Measurements from ENCODE around the gene DHFR. TPM values are rescaled to one million over a fixed set of nuclear protein-coding genes. Genes with fewer than 3 reads are reported as not detected.

The DHFR gene
- polyA plus RNA-seq, 1 of the 3 experiments (the other 2 are of a cell fraction), result 16.6 TPM

GRCh38 chr5:80697100-80697499, 42.3 kb upstream of the DHFR start (continued):
- no peak for TF ChIP-seq FOXM1 (IDR thresholded peaks at IDR 0.05; ENCODE audit: low read depth)
- no peak for TF ChIP-seq CTCF (IDR thresholded peaks at IDR 0.05)
- no peak for TF ChIP-seq FOXJ3 (CRISPR knock-in tag; IDR thresholded peaks at IDR 0.05)

- no peaks in the 10 kb centered on the region for H4K20me1 ChIP-seq (ENCODE audit: insufficient read depth)
- POLR2A ChIA-PET, result no interaction called here
Measured at GRCh38 chr5:80696450-80696849, 41.7 kb upstream of the DHFR start.

More at GRCh38 chr5:80696450-80696849, 41.7 kb upstream of the DHFR start:
- H3F3A ChIP-seq (replicated peaks; ENCODE audit: insufficient read depth), result no peaks in the 10 kb centered on the region
- H3K4me1 ChIP-seq (ENCODE audit: control insufficient read depth in 1 of 2, insufficient read depth in 2 of 2, low read depth in 1 of 2, low read length in 1 of 2), result no peaks in the 10 kb centered on the region
- H3K9ac ChIP-seq, result no peak overlapping the region
- H3K4me2 ChIP-seq, result no peak overlapping the region
- no peaks in the 10 kb centered on the region for H3K27me3 ChIP-seq (ENCODE audit: insufficient read depth)
- no peak overlapping the region for H2AFZ ChIP-seq (ENCODE audit: low read depth)
- no peak overlapping the region for H3K4me3 ChIP-seq (ENCODE audit: low read depth in 2 of 2, low read length in 1 of 2)
- TF ChIP-seq FOXM1 (IDR thresholded peaks at IDR 0.05; ENCODE audit: low read depth), result no peak
- TF ChIP-seq SIN3A (IDR thresholded peaks at IDR 0.05; ENCODE audit: borderline replicate concordance, low read depth, low read length), result no peak
- TF ChIP-seq ZBTB33 (IDR thresholded peaks at IDR 0.05; ENCODE audit: borderline replicate concordance, low read depth), result no peak
- TF ChIP-seq NRF1 (IDR thresholded peaks at IDR 0.05; ENCODE audit: low read depth, low read length), result no peak
- no peak for TF ChIP-seq PBX3 (IDR thresholded peaks at IDR 0.05)
- TF ChIP-seq MAX (IDR thresholded peaks at IDR 0.05; ENCODE audit: low read depth), result no peak
- no peak for TF ChIP-seq GABPA (IDR thresholded peaks at IDR 0.05; ENCODE audit: low read depth)
- TF ChIP-seq POLR2AphosphoS5 (IDR thresholded peaks at IDR 0.05; ENCODE audit: low read depth, low read length), result no peak
- TF ChIP-seq MEF2A (IDR thresholded peaks at IDR 0.05; ENCODE audit: borderline replicate concordance, low read depth), result no peak
- no peak for TF ChIP-seq SMC3 (IDR thresholded peaks at IDR 0.05; ENCODE audit: low read depth, low read length)
- TF ChIP-seq EP300 (IDR thresholded peaks at IDR 0.05; ENCODE audit: borderline replicate concordance in 1 of 2, low read depth in 1 of 2, low read length in 1 of 2), result no peak
- 100% methylated on average over 3 of the region's 3 CpGs for WGBS (ENCODE audit: low lambda C conversion rate)
- H3K9me3 ChIP-seq, result no peaks in the 10 kb centered on the region
- no peaks in the 10 kb centered on the region for H3K9me2 ChIP-seq
- CTCF ChIA-PET, result interaction anchor here (0.6 to 2.0 kb wide), 2 partner anchors 9 to 15 kb away, joined by 3 to 6 read pairs; no protein-coding TSS in a partner anchor
- peaks cover 4 to 5% of the 10 kb centered on the region in 2 experiments for H3K36me3 ChIP-seq (replicated peaks in 1 of 2; ENCODE audit: control insufficient read depth in 1 of 2, insufficient read depth in 2 of 2, low read length in 1 of 2)
- DNase-seq, result no peak
- no peaks in the 10 kb centered on the region for H3K79me2 ChIP-seq (ENCODE audit: insufficient read depth)
- no peak overlapping the region for H3K27ac ChIP-seq (ENCODE audit: low read depth in 2 of 2, low read length in 1 of 2)
